IPS DF 19.7 (cell line): ENCODE data around the gene DYNAP.

Experiments used
- DNase-seq: peaks from one replicate; pipeline ENCODE4 v3.0.0-alpha.2; 2013; ENCODE audit warnings: low read depth, low spot score

Gene DYNAP

DNA sequence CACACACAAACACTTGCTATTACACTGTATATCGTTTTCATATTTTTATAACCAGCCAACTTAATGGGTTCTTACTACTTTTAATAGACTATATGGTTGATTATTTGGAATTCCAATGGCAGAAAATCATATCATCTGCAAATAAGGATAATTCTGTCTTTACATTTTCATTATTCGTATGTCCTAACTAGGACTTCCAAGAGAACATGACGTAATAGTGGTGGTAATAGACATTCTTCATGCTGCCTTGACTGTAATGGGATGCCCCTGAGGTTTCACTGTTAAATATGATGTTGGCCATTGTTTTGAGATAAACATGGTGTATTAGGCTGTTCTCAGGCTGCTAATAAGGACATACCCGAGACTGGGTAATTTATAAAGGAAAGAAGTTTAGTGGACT is 45.2 kb downstream of the DYNAP start:
- DNase-seq = no peak

GRCh38 chr18:54641734-54642133 is 50.7 kb downstream of the DYNAP start:
- no peak for DNase-seq

DNA sequence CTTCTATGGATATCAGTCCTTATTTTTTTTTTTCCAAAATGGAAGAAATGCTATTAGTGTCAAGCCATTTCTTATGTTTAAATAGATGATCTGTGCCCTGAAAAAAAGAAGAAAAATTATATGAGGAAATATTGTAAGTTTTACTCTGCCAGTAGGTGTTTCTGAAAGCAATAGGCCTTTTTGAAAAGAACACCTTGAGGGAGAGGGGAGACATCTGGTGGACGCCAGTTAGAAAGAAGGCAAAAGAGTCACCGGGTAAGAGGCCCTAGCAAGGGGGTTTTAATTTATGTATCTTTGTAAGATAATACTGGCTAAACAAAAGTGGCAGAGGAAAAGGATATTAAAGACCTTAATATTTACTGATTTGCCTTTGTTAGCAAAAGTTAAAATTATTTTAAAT is 56.1 kb downstream of the DYNAP start:
- DNase-seq = no peak
